Gastrocnemius medialis (tissue), 4 donors: ENCODE results near the gene ARL14. TPM values are rescaled to one million over a fixed set of nuclear protein-coding genes. Genes with fewer than 3 reads are reported as not detected.
A peak's percentile ranks its signal among the peaks of the same experiment; 100 is the strongest.

ENCODE experiments used
- ATAC-seq, 2 donors: fragments of 150-250 bp; one replicate each; pipeline ENCODE4 v1.9.1; 2016
- DNase-seq, 2 donors: peaks; one replicate each; pipeline ENCODE4 v3.0.0-alpha.2; 2019
- H3K27ac ChIP-seq, 4 donors: fragments of 200-600 bp; sonication (generic); 1 replicate in 1 of 4; 2 replicates in 3 of 4; pipeline ENCODE4 v1.5.1; 2016 to 2018; ENCODE audit warnings: mild to moderate bottlenecking in 2 of 4, moderate library complexity in 1 of 4
- H3K27me3 ChIP-seq, 3 donors: fragments of 200-600 bp; sonication (generic) in 2 of 3; 1 replicate in 1 of 3; 2 replicates in 2 of 3; pipeline versions ENCODE4 v1.5.1 to v1.6.0; 2016 to 2019; ENCODE audit warnings: mild to moderate bottlenecking in 1 of 3, moderate library complexity in 1 of 3
- H3K36me3 ChIP-seq, 2 donors: fragments of 200-600 bp; sonication (generic) in 1 of 2; one replicate each; pipeline ENCODE4 v1.5.1; 2017 to 2018
- H3K4me1 ChIP-seq, 2 donors: fragments of 200-600 bp; sonication (generic) in 1 of 2; one replicate each; pipeline ENCODE4 v1.5.1; 2016 to 2017; ENCODE audit warnings: mild to moderate bottlenecking in 2 of 2
- H3K4me3 ChIP-seq, 4 donors: fragments of 200-600 bp; sonication (generic) in 3 of 4; 1 replicate in 1 of 4; 2 replicates in 3 of 4; pipeline ENCODE4 v1.5.1; 2016 to 2019; ENCODE audit warnings: mild to moderate bottlenecking in 2 of 4
- H3K9me3 ChIP-seq, 3 donors: fragments of 200-600 bp; sonication (generic) in 2 of 3; 1 replicate in 1 of 3; 2 replicates in 2 of 3; pipeline ENCODE4 v1.5.1; 2016 to 2019
- CTCF ChIP-seq, 5 experiments: fragments of 450-650 bp in 3 of 5; fragments of 200-600 bp in 2 of 5; sonication (generic) in 2 of 5; IDR thresholded peaks in 4 of 5; conservative IDR thresholded peaks in 1 of 5; 1 replicate in 4 of 5; 2 replicates in 1 of 5; pipeline ENCODE4 v1.5.1; 2016 to 2019; ENCODE audit warnings: antibody characterized with exemption in 5 of 5, mild to moderate bottlenecking in 3 of 5, moderate library complexity in 3 of 5
- POLR2A ChIP-seq, 2 donors: fragments of 450-650 bp; IDR thresholded peaks; one replicate each; pipeline ENCODE4 v1.6.1; 2017; ENCODE audit warnings: antibody characterized with exemption in 2 of 2, mild to moderate bottlenecking in 2 of 2, moderate library complexity in 2 of 2
- in situ Hi-C, 4 donors: fragments of 200-750 bp; cut with MboI; loops; one replicate each; pipeline versions ENCODE4 v1.15.0 to v1.8.0; 2017; ENCODE audit warnings: low sequenced_read_pairs in 4 of 4
- intact Hi-C: fragments of 100-400 bp; cut with DNase I; formaldehyde crosslinking; loops from one replicate; pipeline ENCODE4 v1.15.1; 2023; ENCODE audit warnings: low total_unique reads
- total RNA-seq, 4 donors: library from RNA; depleted of rRNA; stranded (reverse); fragments of >200 nt; gene quantifications; one replicate each; pipeline versions ENCODE4 v1.1.0 to v1.2.3, GENCODE V29; 2016

ARL14 gene
- total RNA-seq, 4 donors from 2014 or later, result not detected

- DNase-seq, result no peak
- in situ Hi-C loops (no loop called here), intact Hi-C loops (no loop called here)
- Histone ChIP-seq H3K27ac (no peak overlapping the region), H3K4me1 (peaks cover 9 to 16% of the 10 kb centered on the region in 2 donors), H3K4me3 (no peak overlapping the region), H3K36me3 (no peaks in the 10 kb centered on the region), H3K27me3 (no peaks in the 10 kb centered on the region), H3K9me3 (no peaks in the 10 kb centered on the region)
- TF ChIP-seq POLR2A (IDR thresholded peaks at IDR 0.05), result no peak
- no peak for TF ChIP-seq CTCF (IDR thresholded peaks at IDR 0.05 in 4 of 5, conservative IDR thresholded peaks at IDR 0.05 in 1 of 5)
- no peak for ATAC-seq
These were observed 5.7 kb upstream of the ARL14 start for GRCh38 chr3:160671231-160671630.

- no peak overlapping the region for H3K4me3 ChIP-seq
- intact Hi-C loops, result no loop called here
- no peaks in the 10 kb centered on the region for H3K27me3 ChIP-seq
- no peak overlapping the region for H3K27ac ChIP-seq
- no peaks in the 10 kb centered on the region for H3K36me3 ChIP-seq
- peaks cover 9 to 16% of the 10 kb centered on the region in 2 donors for H3K4me1 ChIP-seq
- in situ Hi-C loops, result no loop called here
- no peaks in the 10 kb centered on the region for H3K9me3 ChIP-seq
- DNase-seq (no peak), ATAC-seq (peak; percentile 42 to 78)
- TF ChIP-seq POLR2A (IDR thresholded peaks at IDR 0.05), result no peak
- no peak for TF ChIP-seq CTCF (IDR thresholded peaks at IDR 0.05 in 4 of 5, conservative IDR thresholded peaks at IDR 0.05 in 1 of 5)
These were observed 5.0 kb upstream of the ARL14 start for GRCh38 chr3:160671995-160672394.

- TF ChIP-seq CTCF (IDR thresholded peaks at IDR 0.05 in 4 of 5, conservative IDR thresholded peaks at IDR 0.05 in 1 of 5) (no peak), POLR2A (IDR thresholded peaks at IDR 0.05) (no peak)
- intact Hi-C loops, result no loop called here
- no peaks in the 10 kb centered on the region for H3K27me3 ChIP-seq
- no peak overlapping the region for H3K27ac ChIP-seq
- H3K4me1 ChIP-seq, result peaks cover 8 to 10% of the 10 kb centered on the region in 2 donors
- in situ Hi-C loops, result no loop called here
- H3K4me3 ChIP-seq, result no peak overlapping the region
- H3K9me3 ChIP-seq, result no peaks in the 10 kb centered on the region
- ATAC-seq, result no peak
- H3K36me3 ChIP-seq, result no peaks in the 10 kb centered on the region
- DNase-seq, result no peak
These were observed 3.8 kb upstream of the ARL14 start for GRCh38 chr3:160673188-160673587.

- no peak for TF ChIP-seq CTCF (IDR thresholded peaks at IDR 0.05 in 4 of 5, conservative IDR thresholded peaks at IDR 0.05 in 1 of 5)
- no peak for TF ChIP-seq POLR2A (IDR thresholded peaks at IDR 0.05)
- in situ Hi-C loops, result loop anchor here in 2 of 4 donors (25.0 kb wide), 1 partner anchor 737 kb away; no protein-coding TSS in a partner anchor
- no peak for ATAC-seq
These were observed 1.3 kb upstream of the ARL14 start for GRCh38 chr3:160675566-160676124.

GRCh38 chr3:160677459-160677881, 510 bp downstream of the ARL14 start:
- H3K4me1 ChIP-seq, result no peaks in the 10 kb centered on the region
- ATAC-seq (no peak), DNase-seq (no peak)
- TF ChIP-seq CTCF (IDR thresholded peaks at IDR 0.05 in 4 of 5, conservative IDR thresholded peaks at IDR 0.05 in 1 of 5), result no peak
- TF ChIP-seq POLR2A (IDR thresholded peaks at IDR 0.05), result no peak
- intact Hi-C loops (no loop called here), in situ Hi-C loops (loop anchor here in 2 of 4 donors (25.0 kb wide), 1 partner anchor 735 kb away; no protein-coding TSS in a partner anchor)
- H3K27ac ChIP-seq, result no peak overlapping the region
- no peaks in the 10 kb centered on the region for H3K9me3 ChIP-seq
- no peaks in the 10 kb centered on the region for H3K27me3 ChIP-seq
- H3K36me3 ChIP-seq, result no peaks in the 10 kb centered on the region
- no peak overlapping the region for H3K4me3 ChIP-seq

More at GRCh38 chr3:160675566-160676124, 1.3 kb upstream of the ARL14 start:
- Histone ChIP-seq H3K36me3 (no peaks in the 10 kb centered on the region), H3K9me3 (no peaks in the 10 kb centered on the region), H3K4me3 (no peak overlapping the region), H3K4me1 (peaks cover 3 to 5% of the 10 kb centered on the region in 2 donors), H3K27ac (no peak overlapping the region), H3K27me3 (no peaks in the 10 kb centered on the region)
- intact Hi-C loops, result no loop called here
- DNase-seq, result no peak
